NCI-H2171 (cell line): ENCODE results near the gene CTAG1A.
"Not testable (repeated sequence)": the region's sequence is repeated elsewhere in the genome, so short reads cannot be mapped to it uniquely, and the experiment has no call there.

ENCODE experiments used
- DNase-seq: peaks from one replicate; lab custom pipeline; 2025; lab: John Stamatoyannopoulos, UW

CTAG1A gene

GRCh38 chrX:154619182-154619581 lies 34.2 kb downstream of the CTAG1A start, which contains the start of gene CTAG1B:
Gene CTAG1B, minus strand, starts transcription at chrX:154619282. Its CDS starts 64 bp downstream, at chrX:154619218.
- not testable (repeated sequence) for DNase-seq

GRCh38 chrX:154620767-154621414 lies 36.0 kb downstream of the CTAG1A start:
- not testable (repeated sequence) for DNase-seq

GRCh38 chrX:154628960-154629359 lies 44.0 kb downstream of the CTAG1A start:
- DNase-seq, result not testable (repeated sequence)

- not testable (repeated sequence) for DNase-seq
Measured at GRCh38 chrX:154630949-154631348, 46.0 kb downstream of the CTAG1A start.

GRCh38 chrX:154633661-154634060 lies 48.7 kb downstream of the CTAG1A start:
- not testable (repeated sequence) for DNase-seq
